MCF 10A (cell line): ENCODE results near the gene GAPT. TPM values are rescaled to one million over a fixed set of nuclear protein-coding genes. Genes with fewer than 3 reads are reported as not detected.

Experiments used
- BruUV-seq: library from RNA; stranded (reverse); fragments of 400-500 nt; replicated peaks from 2 replicates; lab custom pipeline; 2021; lab: Mats Ljungman, UMichigan
- CTCF ChIA-PET: fragments of 300-600 bp; sonication (Branson Sonifier 250); formaldehyde crosslinking; extraction: SDS; loops from one replicate; lab custom pipeline; 2021; ENCODE audit warnings: antibody characterized with exemption, inconsistent platforms; lab: Yijun Ruan, JAX
- POLR2A ChIA-PET: fragments of 300-600, 350-650 bp; sonication (Branson Sonifier 250); formaldehyde crosslinking; extraction: SDS; loops from one replicate; lab custom pipeline; 2020; ENCODE audit warnings: antibody characterized with exemption, inconsistent platforms; lab: Yijun Ruan, JAX
- DNase-seq: peaks from one replicate; pipeline ENCODE4 v3.0.0-alpha.2; 2018; ENCODE audit not compliant: unreplicated experiment
- H3K27ac Mint-ChIP-seq: one replicate; pipeline ENCODE4 v1.8.0; 2022; ENCODE audit warnings: mild to moderate bottlenecking, low read depth, mixed read lengths; ENCODE audit not compliant: unreplicated experiment
- H3K27me3 Mint-ChIP-seq: one replicate; pipeline ENCODE4 v1.8.0; 2022; ENCODE audit warnings: mixed read lengths; ENCODE audit not compliant: insufficient read depth, unreplicated experiment
- H3K36me3 Mint-ChIP-seq: one replicate; pipeline ENCODE4 v1.8.0; 2022; ENCODE audit warnings: mild to moderate bottlenecking, moderate library complexity, mixed read lengths; ENCODE audit not compliant: insufficient read depth, unreplicated experiment
- H3K4me1 Mint-ChIP-seq: one replicate; pipeline ENCODE4 v1.8.0; 2022; ENCODE audit warnings: mixed read lengths; ENCODE audit not compliant: insufficient read depth, unreplicated experiment
- H3K4me3 Mint-ChIP-seq: one replicate; pipeline ENCODE4 v1.8.0; 2022; ENCODE audit warnings: mild to moderate bottlenecking, moderate library complexity, mixed read lengths; ENCODE audit not compliant: unreplicated experiment
- H3K9me3 Mint-ChIP-seq: one replicate; pipeline ENCODE4 v1.8.0; 2022; ENCODE audit warnings: mixed read lengths; ENCODE audit not compliant: unreplicated experiment
- intact Hi-C: fragments of 100-400 bp; cut with micrococcal nuclease; formaldehyde crosslinking; loops from 2 replicates; pipeline ENCODE4 v1.14.1; 2022
- total RNA-seq: library from RNA; stranded (reverse); gene quantifications from 2 replicates; pipeline ENCODE4 v1.2.3, GENCODE V29; 2022
- TF ChIP-seq, protein P1 (sequence below): fragments of 200-600 bp; IDR thresholded peaks from one replicate; pipeline ENCODE4 v1.8.0; 2022; ENCODE audit warnings: antibody characterized with exemption, mild to moderate bottlenecking; ENCODE audit not compliant: unreplicated experiment

Gene GAPT
- total RNA-seq, 1 experiment from 2014 or later: not detected

DNA sequence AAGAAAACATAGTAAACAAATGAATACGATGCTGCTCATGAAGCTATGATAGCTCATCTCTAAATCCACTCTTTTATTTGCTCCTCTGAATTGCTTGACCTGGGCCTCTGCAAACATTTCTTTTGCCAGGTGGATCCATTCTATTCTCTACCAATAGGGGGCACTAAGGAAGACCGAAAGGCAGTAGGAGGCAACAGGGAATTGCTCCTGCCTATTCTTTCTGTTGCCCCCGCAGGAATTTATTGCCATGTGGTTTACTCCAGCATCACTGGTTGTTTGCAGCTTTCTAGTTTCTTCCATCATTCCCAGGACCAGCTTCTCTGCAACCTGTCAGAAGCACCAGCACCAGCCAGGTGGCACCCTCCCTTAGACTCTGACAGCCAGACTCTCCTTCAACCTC is 5.3 kb downstream of the GAPT start:
- BruUV-seq: no TSS peak
- ChIA-PET CTCF (interaction anchor here (0.6 to 7.7 kb wide), 9 partner anchors 10 to 1055 kb away, joined by 3 to 211 read pairs (median 5); no protein-coding TSS in a partner anchor), POLR2A (no interaction called here)
- H3K27ac Mint-ChIP-seq: no peak overlapping the region
- H3K36me3 Mint-ChIP-seq: no peaks in the 10 kb centered on the region
- DNase-seq: peak; percentile 9
- TF ChIP-seq, protein P1, sequence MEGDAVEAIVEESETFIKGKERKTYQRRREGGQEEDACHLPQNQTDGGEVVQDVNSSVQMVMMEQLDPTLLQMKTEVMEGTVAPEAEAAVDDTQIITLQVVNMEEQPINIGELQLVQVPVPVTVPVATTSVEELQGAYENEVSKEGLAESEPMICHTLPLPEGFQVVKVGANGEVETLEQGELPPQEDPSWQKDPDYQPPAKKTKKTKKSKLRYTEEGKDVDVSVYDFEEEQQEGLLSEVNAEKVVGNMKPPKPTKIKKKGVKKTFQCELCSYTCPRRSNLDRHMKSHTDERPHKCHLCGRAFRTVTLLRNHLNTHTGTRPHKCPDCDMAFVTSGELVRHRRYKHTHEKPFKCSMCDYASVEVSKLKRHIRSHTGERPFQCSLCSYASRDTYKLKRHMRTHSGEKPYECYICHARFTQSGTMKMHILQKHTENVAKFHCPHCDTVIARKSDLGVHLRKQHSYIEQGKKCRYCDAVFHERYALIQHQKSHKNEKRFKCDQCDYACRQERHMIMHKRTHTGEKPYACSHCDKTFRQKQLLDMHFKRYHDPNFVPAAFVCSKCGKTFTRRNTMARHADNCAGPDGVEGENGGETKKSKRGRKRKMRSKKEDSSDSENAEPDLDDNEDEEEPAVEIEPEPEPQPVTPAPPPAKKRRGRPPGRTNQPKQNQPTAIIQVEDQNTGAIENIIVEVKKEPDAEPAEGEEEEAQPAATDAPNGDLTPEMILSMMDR: no peak
- intact Hi-C loops: no loop called here
- no peaks in the 10 kb centered on the region for H3K9me3 Mint-ChIP-seq
- peaks cover 79% of the 10 kb centered on the region for H3K27me3 Mint-ChIP-seq
- no peaks in the 10 kb centered on the region for H3K4me1 Mint-ChIP-seq
- H3K4me3 Mint-ChIP-seq: no peak overlapping the region

DNA sequence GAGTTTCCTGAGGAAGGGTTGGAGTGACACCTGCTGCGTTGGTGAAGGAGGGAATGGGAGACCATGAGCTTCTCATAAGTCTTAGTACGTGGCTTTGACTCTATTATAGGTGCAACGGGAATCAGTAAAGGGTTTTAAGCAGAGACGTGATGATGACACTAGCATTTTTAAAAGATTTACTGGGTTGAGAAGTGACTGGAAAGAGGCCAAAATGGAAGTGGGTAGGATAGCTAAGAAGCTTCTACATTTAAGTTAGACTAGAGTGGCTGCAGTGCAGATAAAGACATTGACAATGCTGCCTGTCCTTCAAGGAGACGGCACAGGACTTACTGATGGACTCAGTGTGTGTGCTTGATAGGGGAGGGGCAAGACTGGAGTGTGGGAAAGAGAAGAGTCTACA is 6.2 kb downstream of the GAPT start:
- H3K27me3 Mint-ChIP-seq: peaks cover 84% of the 10 kb centered on the region
- ChIA-PET CTCF (interaction anchor here (0.6 to 7.7 kb wide), 21 partner anchors 8 to 1180 kb away, joined by 3 to 211 read pairs (median 3); no protein-coding TSS in a partner anchor), POLR2A (no interaction called here)

DNA sequence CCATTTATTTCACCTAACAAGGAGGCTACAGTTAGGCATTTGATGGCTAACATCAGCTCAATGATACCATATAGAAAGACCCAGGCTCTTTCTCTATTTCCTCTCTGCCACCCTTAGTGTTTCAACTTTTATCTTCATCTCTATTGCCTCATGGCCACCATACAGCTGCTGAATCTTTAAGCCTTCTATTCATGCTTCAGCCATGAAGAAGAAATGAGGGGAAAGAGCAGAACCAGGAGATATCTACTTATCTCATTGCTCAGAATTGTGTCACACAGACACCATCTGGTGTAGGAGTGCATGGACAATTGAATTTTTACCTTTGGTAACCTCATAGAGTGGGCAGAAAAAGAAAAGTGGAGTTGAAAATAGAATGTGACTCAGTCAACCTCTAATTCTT is 6.7 kb downstream of the GAPT start:
- TF ChIP-seq, protein P1: no peak
- no peak overlapping the region for H3K4me3 Mint-ChIP-seq
- BruUV-seq: no TSS peak
- H3K27ac Mint-ChIP-seq: no peak overlapping the region
- no peaks in the 10 kb centered on the region for H3K4me1 Mint-ChIP-seq
- DNase-seq: no peak
- intact Hi-C loops: loop anchor here (1.0 kb wide), 2 partner anchors 315 to 352 kb away; no protein-coding TSS in a partner anchor
- H3K36me3 Mint-ChIP-seq: no peaks in the 10 kb centered on the region
- ChIA-PET POLR2A (no interaction called here), CTCF (interaction anchor here (0.6 to 7.7 kb wide), 22 partner anchors 8 to 1180 kb away, joined by 3 to 211 read pairs (median 3); no protein-coding TSS in a partner anchor)
- no peaks in the 10 kb centered on the region for H3K9me3 Mint-ChIP-seq
- peaks cover 89% of the 10 kb centered on the region for H3K27me3 Mint-ChIP-seq

More for the DNA sequence above, 6.2 kb downstream of the GAPT start:
- no TSS peak for BruUV-seq
- Mint-ChIP-seq H3K36me3 (no peaks in the 10 kb centered on the region), H3K4me3 (no peak overlapping the region), H3K27ac (no peak overlapping the region), H3K9me3 (no peaks in the 10 kb centered on the region), H3K4me1 (no peaks in the 10 kb centered on the region)
- intact Hi-C loops: no loop called here
- no peak for DNase-seq
- TF ChIP-seq, protein P1: no peak

DNA sequence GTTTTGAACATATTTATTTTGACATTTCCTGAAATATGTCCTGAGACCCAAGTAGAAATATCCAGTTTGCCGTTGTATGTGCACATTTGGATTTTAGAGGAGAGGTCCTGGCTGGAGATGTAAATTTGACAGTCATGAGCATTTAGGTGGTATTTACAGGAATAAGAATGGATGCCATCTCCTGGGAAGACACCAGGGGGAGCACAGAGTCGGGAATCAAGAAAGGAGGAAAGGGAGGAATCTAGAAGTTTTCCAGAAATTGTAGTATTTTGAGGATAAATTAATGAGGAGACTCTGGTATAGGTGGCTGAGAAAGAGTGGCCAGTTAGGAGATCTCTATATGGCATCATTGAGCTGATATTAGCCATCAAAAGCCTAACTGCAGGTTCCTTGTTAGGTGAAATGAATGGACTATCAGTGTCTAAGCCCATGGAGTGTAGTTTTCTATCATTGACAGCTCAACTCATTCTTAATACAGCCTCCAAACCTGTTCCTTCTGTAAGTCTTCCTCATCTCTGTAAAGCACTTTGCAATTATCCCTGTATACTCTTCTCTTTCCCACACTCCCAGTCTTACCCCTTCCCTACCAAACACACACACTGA is 7.2 kb downstream of the GAPT start:
- peaks cover 95% of the 10 kb centered on the region for H3K27me3 Mint-ChIP-seq
- no peaks in the 10 kb centered on the region for H3K36me3 Mint-ChIP-seq
- ChIA-PET CTCF (interaction anchor here (0.5 to 7.7 kb wide), 23 partner anchors 9 to 1094 kb away, joined by 3 to 211 read pairs (median 3); no protein-coding TSS in a partner anchor), POLR2A (no interaction called here)
- H3K4me3 Mint-ChIP-seq: no peak overlapping the region
- H3K9me3 Mint-ChIP-seq: no peaks in the 10 kb centered on the region
- H3K27ac Mint-ChIP-seq: no peak overlapping the region
- BruUV-seq: no TSS peak
- peak; percentile 58 for DNase-seq
- intact Hi-C loops: loop anchor here (1.0 kb wide), 2 partner anchors 315 to 352 kb away; no protein-coding TSS in a partner anchor
- no peaks in the 10 kb centered on the region for H3K4me1 Mint-ChIP-seq
- TF ChIP-seq, protein P1: peak; percentile 76
